ENCODE data around the gene POLR2M.

- TF ChIP-seq CTCF (IDR thresholded peaks at IDR 0.05; ENCODE audit: low read depth, low read length) (no peak), POLR2A (IDR thresholded peaks at IDR 0.05; ENCODE audit: extremely low read depth, insufficient read length) (no peak), MAX (IDR thresholded peaks at IDR 0.05; ENCODE audit: low read depth, low read length) (no peak)
Measured at GRCh38 chr15:57726411-57726810, 19.9 kb downstream of the POLR2M start.

Measured in NB4 (cell line).